ENCODE measurements around the gene MCMBP. TPM values are rescaled to one million over a fixed set of nuclear protein-coding genes. Genes with fewer than 3 reads are reported as not detected.
"Not testable (repeated sequence)": the region's sequence is repeated elsewhere in the genome, so short reads cannot be mapped to it uniquely, and the experiment has no call there.

The MCMBP gene
- polyA plus RNA-seq, 4 donors, result 56.2 to 65.5 (median 58.4) TPM

GRCh38 chr10:119878524-119878923 lies 5.9 kb upstream of the MCMBP start:
- no peak for DNase-seq (ENCODE audit: low read depth in 4 of 4, low spot score in 2 of 4)

- DNase-seq (ENCODE audit: low read depth in 4 of 4, low spot score in 2 of 4), result peak; percentile 70 to 85 (median 80)
Measured at GRCh38 chr10:119872860-119873681, 428 bp upstream of the MCMBP start.

- DNase-seq (ENCODE audit: low read depth in 4 of 4, low spot score in 2 of 4), result no peak
Measured at GRCh38 chr10:119871881-119872609, 598 bp downstream of the MCMBP start.

GRCh38 chr10:119869398-119869797 lies 3.2 kb downstream of the MCMBP start:
- DNase-seq (ENCODE audit: low read depth in 4 of 4, low spot score in 2 of 4), result not testable (repeated sequence)

- no peak for DNase-seq (ENCODE audit: low read depth in 4 of 4, low spot score in 2 of 4)
Measured at GRCh38 chr10:119867317-119867716, 5.3 kb downstream of the MCMBP start.

- DNase-seq (ENCODE audit: low read depth in 4 of 4, low spot score in 2 of 4), result no peak
Measured at GRCh38 chr10:119865699-119866240, 6.9 kb downstream of the MCMBP start.

- no peak for DNase-seq (ENCODE audit: low read depth in 4 of 4, low spot score in 2 of 4)
Measured at GRCh38 chr10:119863951-119864565, 8.6 kb downstream of the MCMBP start.

GRCh38 chr10:119862524-119862923 lies 10.1 kb downstream of the MCMBP start:
- no peak for DNase-seq (ENCODE audit: low read depth in 4 of 4, low spot score in 2 of 4)

- DNase-seq (ENCODE audit: low read depth in 4 of 4, low spot score in 2 of 4), result no peak
Measured at GRCh38 chr10:119860866-119861607, 11.6 kb downstream of the MCMBP start.

- peak in 2 of 4 donors; percentile 28 to 45 for DNase-seq (ENCODE audit: low read depth in 4 of 4, low spot score in 2 of 4)
Measured at GRCh38 chr10:119859420-119860258, 13.0 kb downstream of the MCMBP start.

- no peak for DNase-seq (ENCODE audit: low read depth in 4 of 4, low spot score in 2 of 4)
Measured at GRCh38 chr10:119858063-119858462, 14.6 kb downstream of the MCMBP start.

- DNase-seq (ENCODE audit: low read depth in 4 of 4, low spot score in 2 of 4), result no peak
Measured at GRCh38 chr10:119853574-119853973, 19.1 kb downstream of the MCMBP start.

GRCh38 chr10:119852822-119853221 lies 19.8 kb downstream of the MCMBP start:
- no peak for DNase-seq (ENCODE audit: low read depth in 4 of 4, low spot score in 2 of 4)

GRCh38 chr10:119852277-119852676 lies 20.4 kb downstream of the MCMBP start:
- no peak for DNase-seq (ENCODE audit: low read depth in 4 of 4, low spot score in 2 of 4)

- DNase-seq (ENCODE audit: low read depth in 4 of 4, low spot score in 2 of 4), result no peak
Measured at GRCh38 chr10:119849944-119850343, 22.7 kb downstream of the MCMBP start.

- no peak for DNase-seq (ENCODE audit: low read depth in 4 of 4, low spot score in 2 of 4)
Measured at GRCh38 chr10:119849031-119849789, 23.4 kb downstream of the MCMBP start.

GRCh38 chr10:119845656-119846055 lies 27.0 kb downstream of the MCMBP start:
- no peak for DNase-seq (ENCODE audit: low read depth in 4 of 4, low spot score in 2 of 4)

GRCh38 chr10:119834188-119834587 lies 38.5 kb downstream of the MCMBP start:
- no peak for DNase-seq (ENCODE audit: low read depth in 4 of 4, low spot score in 2 of 4)

GRCh38 chr10:119832951-119833350 lies 39.7 kb downstream of the MCMBP start:
- no peak for DNase-seq (ENCODE audit: low read depth in 4 of 4, low spot score in 2 of 4)
